IPS DF 19.7 (cell line): ENCODE data around the gene DGCR6L.
"Not testable (repeated sequence)": the region's sequence is repeated elsewhere in the genome, so short reads cannot be mapped to it uniquely, and the experiment has no call there.

Experiments
- DNase-seq: peaks from one replicate; pipeline ENCODE4 v3.0.0-alpha.2; 2013; ENCODE audit warnings: low read depth, low spot score

The DGCR6L gene

GRCh38 chr22:20325996-20326395 is 6.1 kb upstream of the DGCR6L start:
- not testable (repeated sequence) for DNase-seq

- DNase-seq: no peak
Observed at GRCh38 chr22:20324139-20324516, 4.3 kb upstream of the DGCR6L start.

- not testable (repeated sequence) for DNase-seq
Observed at GRCh38 chr22:20321552-20322211, 1.8 kb upstream of the DGCR6L start.

GRCh38 chr22:20320659-20321551 is 1.0 kb upstream of the DGCR6L start:
- DNase-seq: not testable (repeated sequence)

- no peak for DNase-seq
Observed at GRCh38 chr22:20319041-20319744, 667 bp downstream of the DGCR6L start.

GRCh38 chr22:20318043-20318688 is 1.7 kb downstream of the DGCR6L start:
- DNase-seq: not testable (repeated sequence)

GRCh38 chr22:20317402-20318042 is 2.3 kb downstream of the DGCR6L start:
- DNase-seq: not testable (repeated sequence)

GRCh38 chr22:20316844-20317401 is 2.9 kb downstream of the DGCR6L start:
- no peak for DNase-seq

GRCh38 chr22:20316217-20316843 is 3.5 kb downstream of the DGCR6L start:
- no peak for DNase-seq

GRCh38 chr22:20315337-20316216 is 4.3 kb downstream of the DGCR6L start:
- DNase-seq: no peak

GRCh38 chr22:20314741-20315336 is 5.0 kb downstream of the DGCR6L start:
- not testable (repeated sequence) for DNase-seq

GRCh38 chr22:20314206-20314605 is 5.7 kb downstream of the DGCR6L start:
- not testable (repeated sequence) for DNase-seq

- DNase-seq: not testable (repeated sequence)
Observed at GRCh38 chr22:20313306-20314077, 6.4 kb downstream of the DGCR6L start.

- no peak for DNase-seq
Observed at GRCh38 chr22:20312396-20313191, 7.3 kb downstream of the DGCR6L start.

GRCh38 chr22:20311249-20312062 is 8.4 kb downstream of the DGCR6L start:
- DNase-seq: not testable (repeated sequence)

GRCh38 chr22:20310773-20311172 is 9.1 kb downstream of the DGCR6L start:
- DNase-seq: not testable (repeated sequence)
